ENCODE measurements around the gene MAPK9.

DNA sequence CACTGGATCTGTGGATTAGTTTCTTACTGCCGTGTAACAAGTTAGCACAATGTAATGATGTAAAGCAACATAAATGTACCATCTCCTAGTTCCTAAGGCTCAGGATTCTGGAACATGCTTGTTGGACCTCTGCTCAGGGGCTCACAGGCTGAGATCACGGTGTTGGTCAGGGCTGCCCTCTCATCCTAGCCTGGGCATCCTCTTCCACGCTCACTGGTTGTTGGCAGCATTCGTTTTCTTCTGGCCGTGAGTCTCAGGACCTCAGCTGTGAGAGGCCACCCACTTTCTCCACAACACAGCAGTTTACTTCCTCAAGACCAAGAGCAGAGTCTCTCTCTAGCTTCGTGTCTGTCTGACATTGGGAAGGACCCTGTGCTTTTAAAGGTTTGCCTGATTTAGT is 100.2 kb downstream of the MAPK9 start:
- TF ChIP-seq, protein P1, sequence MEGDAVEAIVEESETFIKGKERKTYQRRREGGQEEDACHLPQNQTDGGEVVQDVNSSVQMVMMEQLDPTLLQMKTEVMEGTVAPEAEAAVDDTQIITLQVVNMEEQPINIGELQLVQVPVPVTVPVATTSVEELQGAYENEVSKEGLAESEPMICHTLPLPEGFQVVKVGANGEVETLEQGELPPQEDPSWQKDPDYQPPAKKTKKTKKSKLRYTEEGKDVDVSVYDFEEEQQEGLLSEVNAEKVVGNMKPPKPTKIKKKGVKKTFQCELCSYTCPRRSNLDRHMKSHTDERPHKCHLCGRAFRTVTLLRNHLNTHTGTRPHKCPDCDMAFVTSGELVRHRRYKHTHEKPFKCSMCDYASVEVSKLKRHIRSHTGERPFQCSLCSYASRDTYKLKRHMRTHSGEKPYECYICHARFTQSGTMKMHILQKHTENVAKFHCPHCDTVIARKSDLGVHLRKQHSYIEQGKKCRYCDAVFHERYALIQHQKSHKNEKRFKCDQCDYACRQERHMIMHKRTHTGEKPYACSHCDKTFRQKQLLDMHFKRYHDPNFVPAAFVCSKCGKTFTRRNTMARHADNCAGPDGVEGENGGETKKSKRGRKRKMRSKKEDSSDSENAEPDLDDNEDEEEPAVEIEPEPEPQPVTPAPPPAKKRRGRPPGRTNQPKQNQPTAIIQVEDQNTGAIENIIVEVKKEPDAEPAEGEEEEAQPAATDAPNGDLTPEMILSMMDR (IDR thresholded peaks at IDR 0.05; ENCODE audit: low read depth, low read length, poor library complexity, severe bottlenecking) = no peak
- TF ChIP-seq EZH2phosphoT487 (IDR thresholded peaks at IDR 0.05; ENCODE audit: borderline replicate concordance, low read length) = no peak

All from DOHH2 (cell line).